HepG2 (cell line): ENCODE data around the gene C12orf60. TPM values are rescaled to one million over a fixed set of nuclear protein-coding genes. Genes with fewer than 3 reads are reported as not detected.

Source experiments
- ATAC-seq: fragments of 200-7000 bp; cut with Tn5 transposase; 3 replicates; pipeline ENCODE4 v1.9.1; 2020; ENCODE audit warnings: mild to moderate bottlenecking, moderate library complexity
- BruUV-seq: library from RNA; stranded (reverse); fragments of 400-500 nt; replicated peaks from 2 replicates; lab custom pipeline; 2021; lab: Mats Ljungman, UMichigan
- CTCF ChIA-PET: fragments of 300-600 bp; formaldehyde crosslinking; extraction: SDS; loops from one replicate; lab custom pipeline; 2021; ENCODE audit warnings: low total read pairs, inconsistent platforms, low intra/inter-chr PET ratio; lab: Yijun Ruan, JAX
- POLR2A ChIA-PET: fragments of 350-600 bp; sonication (Branson Sonifier 250); formaldehyde crosslinking; loops from one replicate; lab custom pipeline; 2020; ENCODE audit warnings: antibody characterized with exemption, inconsistent platforms; lab: Yijun Ruan, JAX
- DNase-seq: peaks from one replicate; pipeline ENCODE4 v3.0.0-alpha.2; 2015; ENCODE audit warnings: low spot score
- FAIRE-seq: peaks from 3 replicates; lab custom pipeline; 2011; peaks lifted over from hg19 to GRCh38; lab: Jason Lieb, UNC
- H2AFZ ChIP-seq: one replicate; pipeline ENCODE4 v1.6.1; 2011; ENCODE audit warnings: low read length, inconsistent platforms
- H3K27ac ChIP-seq: fragments of 300-600 bp; 3 replicates; pipeline ENCODE4 v1.8.0; 2011; ENCODE audit warnings: mixed run types, mild to moderate bottlenecking, mixed read lengths, low read length, inconsistent platforms; ENCODE audit not compliant: insufficient read depth; ENCODE audit errors: extremely low read length
- H3K27me3 ChIP-seq, 2 experiments: fragments of 200-600 bp in 1 of 2; 2 replicates in 1 of 2; 3 replicates in 1 of 2; pipeline versions ENCODE4 v1.6.0 to v1.8.0; 2011; ENCODE audit warnings: low read length in 2 of 2, mild to moderate bottlenecking in 2 of 2, moderate library complexity in 2 of 2, inconsistent platforms in 1 of 2; ENCODE audit not compliant: insufficient read depth in 2 of 2, control insufficient read depth in 1 of 2
- H3K36me3 ChIP-seq, 2 experiments: fragments of 200-600 bp in 1 of 2; replicated peaks in 1 of 2; 2 replicates in 1 of 2; 3 replicates in 1 of 2; pipeline versions ENCODE4 v1.5.1 to v1.8.0; 2011; ENCODE audit warnings: low read length in 2 of 2, inconsistent platforms in 1 of 2; ENCODE audit not compliant: insufficient read depth in 2 of 2, control insufficient read depth in 1 of 2
- H3K4me1 ChIP-seq: 2 replicates; pipeline ENCODE4 v1.5.1; 2012; ENCODE audit warnings: low read length, inconsistent platforms; ENCODE audit not compliant: insufficient read depth
- H3K4me2 ChIP-seq: 2 replicates; pipeline ENCODE4 v1.6.0; 2011; ENCODE audit warnings: low read depth, low read length, inconsistent platforms
- H3K4me3 ChIP-seq, 3 experiments: fragments of 200-600 bp in 1 of 3; sonication (generic), shearing (Covaris generic) in 1 of 3; replicated peaks in 1 of 3; 2 replicates each; pipeline ENCODE4 v1.5.1; 2011 to 2016; ENCODE audit warnings: low read length in 3 of 3, inconsistent platforms in 2 of 3, low read depth in 2 of 3, mild to moderate bottlenecking in 2 of 3, control low read depth in 1 of 3, mixed read lengths in 1 of 3; ENCODE audit not compliant: insufficient read depth in 1 of 3
- H3K79me2 ChIP-seq: one replicate; pipeline ENCODE4 v1.6.1; 2011; ENCODE audit warnings: low read length, inconsistent platforms; ENCODE audit not compliant: insufficient read depth
- H3K9ac ChIP-seq: 2 replicates; pipeline ENCODE4 v1.6.0; 2011; ENCODE audit warnings: mild to moderate bottlenecking, low read depth, low read length, inconsistent platforms; ENCODE audit not compliant: insufficient read depth
- H3K9me3 ChIP-seq: 2 replicates; pipeline ENCODE4 v1.5.1; 2012; ENCODE audit warnings: mild to moderate bottlenecking, low read length
- H4K20me1 ChIP-seq: 2 replicates; pipeline ENCODE4 v1.6.0; 2011; ENCODE audit warnings: inconsistent platforms, mild to moderate bottlenecking, low read length, moderate library complexity; ENCODE audit not compliant: insufficient read depth
- ARNT2 ChIP-seq: sonication (generic); formaldehyde crosslinking; IDR thresholded peaks from 2 replicates; pipeline ENCODE4 v1.8.0; 2022; ENCODE audit warnings: mild to moderate bottlenecking, low read depth, missing genetic modification reagents, moderate library complexity
- CTCF ChIP-seq: sonication (generic); formaldehyde crosslinking; IDR thresholded peaks from 2 replicates; pipeline ENCODE4 v1.5.0; 2020; ENCODE audit warnings: mild to moderate bottlenecking, missing genetic modification reagents, moderate library complexity
- ELF3 ChIP-seq: IDR thresholded peaks from 2 replicates; pipeline ENCODE4 v1.6.1; 2016; ENCODE audit warnings: missing genetic modification reagents, missing compliant biosample characterization
- FLYWCH1 ChIP-seq: sonication (generic); formaldehyde crosslinking; IDR thresholded peaks from 2 replicates; pipeline ENCODE4 v1.8.1; 2023; ENCODE audit warnings: mild to moderate bottlenecking, missing genetic modification reagents
- HIVEP1 ChIP-seq: sonication (generic); formaldehyde crosslinking; IDR thresholded peaks from 2 replicates; pipeline ENCODE4 v1.4.0; 2020; ENCODE audit warnings: mild to moderate bottlenecking, missing genetic modification reagents
- HMG20B ChIP-seq: conservative IDR thresholded peaks from 2 replicates; pipeline ENCODE4 v1.6.1; 2016; ENCODE audit warnings: missing genetic modification reagents, missing compliant biosample characterization
- JARID2 ChIP-seq: sonication (generic); formaldehyde crosslinking; IDR thresholded peaks from 2 replicates; pipeline ENCODE4 v1.8.1; 2023; ENCODE audit warnings: missing genetic modification reagents, inconsistent platforms; ENCODE audit not compliant: insufficient replicate concordance
- MED1 ChIP-seq: sonication (generic); formaldehyde crosslinking; IDR thresholded peaks from 2 replicates; pipeline ENCODE4 v1.4.0; 2020; ENCODE audit warnings: missing genetic modification reagents
- NFYC ChIP-seq: IDR thresholded peaks from 2 replicates; pipeline ENCODE4 v1.6.1; 2016; ENCODE audit warnings: missing genetic modification reagents, missing compliant biosample characterization
- STAT5B ChIP-seq: sonication (generic); formaldehyde crosslinking; IDR thresholded peaks from 2 replicates; pipeline ENCODE4 v1.4.0; 2020; ENCODE audit warnings: missing genetic modification reagents
- TP53 ChIP-seq: sonication (generic); formaldehyde crosslinking; conservative IDR thresholded peaks from 2 replicates; pipeline ENCODE4 v1.4.0; 2020; ENCODE audit warnings: missing genetic modification reagents
- TRIM22 ChIP-seq: fragments of 450-650 bp; IDR thresholded peaks from 2 replicates; pipeline ENCODE4 v1.6.1; 2017
- ZBTB37 ChIP-seq: sonication (generic); formaldehyde crosslinking; IDR thresholded peaks from 2 replicates; pipeline ENCODE4 v1.4.0; 2020; ENCODE audit warnings: mild to moderate bottlenecking, missing genetic modification reagents
- ZBTB42 ChIP-seq: sonication (generic); formaldehyde crosslinking; IDR thresholded peaks from 2 replicates; pipeline ENCODE4 v1.5.0; 2020; ENCODE audit warnings: mild to moderate bottlenecking, missing genetic modification reagents
- ZNF512B ChIP-seq: sonication (generic); formaldehyde crosslinking; IDR thresholded peaks from 2 replicates; pipeline ENCODE4 v1.5.1; 2020; ENCODE audit warnings: missing genetic modification reagents, mild to moderate bottlenecking, borderline replicate concordance
- ZNF557 ChIP-seq: sonication (generic); formaldehyde crosslinking; IDR thresholded peaks from 2 replicates; pipeline ENCODE4 v1.4.0; 2020; ENCODE audit warnings: missing genetic modification reagents
- ZNF772 ChIP-seq: sonication (generic); formaldehyde crosslinking; IDR thresholded peaks from 2 replicates; pipeline ENCODE4 v1.5.0; 2020; ENCODE audit warnings: mild to moderate bottlenecking, missing genetic modification reagents
- WGBS: methylation state at CpG from one replicate; pipeline ENCODE4 v1.1.6; 2017; ENCODE audit warnings: low lambda C conversion rate; 5-methylcytosine and 5-hydroxymethylcytosine counted together
- in situ Hi-C: cut with HindIII; loops from 2 replicates; pipeline ENCODE4 v1.10.0; 2017; ENCODE audit warnings: low pct_unique_long_range_greater_than_20kb; ENCODE audit not compliant: extremely low pct_ligation_motif_present
- intact Hi-C: fragments of 100-400 bp; cut with micrococcal nuclease; formaldehyde crosslinking; loops from one replicate; pipeline ENCODE4 v1.10.0; 2022; ENCODE audit not compliant: unreplicated experiment
- polyA plus RNA-seq, 8 experiments: library from polyadenylated mRNA; depleted of rRNA in 3 of 8; stranded (reverse) in 7 of 8; unstranded in 1 of 8; fragments of >200 nt; fragmentation: Illumina TruSeq in 4 of 8; extraction: Trizol in 4 of 8; gene quantifications; 2 replicates each; pipeline versions ENCODE4 v1.2.1 to v1.2.3, GENCODE V29; 2011 to 2016; ENCODE audit warnings: low read depth in 4 of 8, missing spikeins in 1 of 8, mixed read lengths in 1 of 8; ENCODE audit not compliant: insufficient read depth in 1 of 8
- total RNA-seq, 5 experiments: library from RNA; depleted of rRNA; stranded (reverse); fragments of >200 nt; fragmentation: Illumina TruSeq; extraction: Trizol; gene quantifications; 2 replicates each; pipeline ENCODE4 v1.2.3, GENCODE V29; 2016; ENCODE audit warnings: low read depth in 1 of 5

C12orf60 gene
- total and polyA plus RNA-seq, 2 of the 13 experiments (the other 11 are each of a cell fraction or from before 2014, with no cell fraction given) = 0.55 to 1.4 TPM

GRCh38 chr12:14843425-14843887 is 40.0 kb downstream of the C12orf60 start, which contains the start of gene ART4:
ART4 (minus strand) TSS chr12:14843526; CDS start chr12:14843113, 413 bp downstream.
- ChIA-PET CTCF (interaction anchor here (2.4 kb wide), 1 partner anchor 152 kb away, joined by 21 read pairs; no protein-coding TSS in a partner anchor), POLR2A (interaction anchor here (1.3 to 1.9 kb wide), 3 partner anchors 40 to 73 kb away, joined by 4 to 16 read pairs (median 12); partner anchors contain the start of genes C12orf60 and WBP11)
- no TSS peak for BruUV-seq
- Histone ChIP-seq H3K27me3 (no peaks in the 10 kb centered on the region; a peak in 1 of 5 replicates), H3K9me3 (no peaks in the 10 kb centered on the region), H3K9ac (peak within 1 kb of the TSS; percentile 77), H3K79me2 (peaks cover 31% of the 10 kb centered on the region), H2AFZ (peak within 1 kb of the TSS; percentile 85), H3K36me3 (peaks cover 0 to 16% of the 10 kb centered on the region in 2 experiments; a peak in 2 of 5 replicates), H3K27ac (peak within 1 kb of the TSS; percentile 86), H3K4me2 (peak within 1 kb of the TSS; percentile 98), H4K20me1 (no peaks in the 10 kb centered on the region), H3K4me1 (peaks cover 62% of the 10 kb centered on the region), H3K4me3 (peak within 1 kb of the TSS; percentile 73 to 86 (median 73))
- FAIRE-seq (peak; percentile 70), DNase-seq (peak; percentile 71), ATAC-seq (peak; percentile 93)
- 2% methylated on average over 8 of the region's 10 CpGs for WGBS
- intact Hi-C loops (loop anchor here (2.0 kb wide), 2 partner anchors 41 to 73 kb away; partner anchors contain the start of genes C12orf60 and WBP11), in situ Hi-C loops (loop anchor here (5.0 kb wide), 1 partner anchor 154 kb away; no protein-coding TSS in a partner anchor)
- TF ChIP-seq CTCF (CRISPR knock-in tag) (no peak), HMG20B (CRISPR knock-in tag) (no peak), ZBTB42 (no peak), ARNT2 (CRISPR knock-in tag) (no peak), MED1 (CRISPR knock-in tag) (0 out of 2 replicates have a peak, but pooled peaks have one; percentile 34), FLYWCH1 (CRISPR knock-in tag) (no peak), ZBTB37 (CRISPR knock-in tag) (no peak), HIVEP1 (CRISPR knock-in tag) (no peak), TRIM22 (no peak), NFYC (peak; percentile 51), ZNF772 (CRISPR knock-in tag) (0 out of 2 replicates have a peak, but pooled peaks have one; percentile 32), ZNF512B (no peak), ELF3 (peak; percentile 63), ZNF557 (CRISPR knock-in tag) (no peak), TP53 (no peak), STAT5B (CRISPR knock-in tag) (no peak), JARID2 (CRISPR knock-in tag) (no peak)
